ENCODE results near the gene IL34.

The IL34 gene

DNA sequence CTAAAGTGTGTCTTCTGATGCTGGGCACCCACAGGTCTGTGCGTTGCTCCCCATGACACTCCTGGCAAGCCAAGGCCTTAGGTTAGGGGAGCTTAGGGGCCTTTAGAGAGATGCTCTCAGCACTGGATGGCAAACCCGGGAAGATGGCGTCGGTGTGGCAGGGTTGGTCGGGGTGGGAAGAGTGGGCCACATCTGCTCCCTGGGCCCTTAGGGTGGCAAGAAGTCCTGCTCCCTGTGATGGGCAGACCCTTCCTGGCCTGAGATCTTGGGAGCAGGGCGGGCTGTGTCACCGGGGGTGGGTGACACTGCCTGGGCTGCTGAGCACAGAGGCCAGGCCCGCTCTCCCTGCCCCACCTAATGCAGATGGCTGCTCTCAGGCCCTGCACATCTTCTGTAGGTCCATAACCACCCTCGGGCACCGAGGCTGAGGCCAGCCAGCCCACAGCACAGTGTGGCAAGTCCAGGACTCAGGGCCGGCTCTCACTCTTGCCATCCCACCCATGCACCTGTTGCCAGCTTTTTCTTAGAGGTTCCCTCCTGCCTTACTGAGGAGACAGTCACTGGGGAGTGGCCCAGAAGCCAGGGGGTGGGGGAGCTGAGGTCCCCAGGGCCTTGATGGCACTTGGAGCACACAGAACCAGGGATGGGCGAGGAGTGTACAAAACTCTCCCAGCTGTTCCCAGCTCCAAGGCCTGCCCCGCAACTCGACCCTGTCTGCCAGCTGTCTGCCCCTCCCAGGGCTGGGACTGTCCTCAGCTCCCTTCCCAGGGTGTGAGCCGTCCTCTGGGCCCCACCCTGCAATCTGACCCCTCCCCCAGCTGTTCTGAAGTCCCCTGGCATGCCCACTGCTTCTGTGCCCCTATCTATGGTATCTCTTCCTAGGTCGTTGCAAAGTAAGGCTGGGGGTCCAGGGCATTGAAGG, 43.9 kb downstream of the IL34 start:
- Histone ChIP-seq H3K4me2 (ENCODE audit: low read length) (no peak overlapping the region), H3K27me3 (ENCODE audit: low read depth, low read length) (no peaks in the 10 kb centered on the region), H3K4me1 (ENCODE audit: low read length) (no peaks in the 10 kb centered on the region), H3K36me3 (replicated peaks; ENCODE audit: low read depth, low read length) (no peaks in the 10 kb centered on the region), H3K9me3 (ENCODE audit: insufficient read depth, low read length) (no peaks in the 10 kb centered on the region), H3K9ac (ENCODE audit: low read length) (no peak overlapping the region), H3K79me2 (ENCODE audit: low read length) (no peaks in the 10 kb centered on the region), H4K20me1 (ENCODE audit: insufficient read depth, low read length) (no peaks in the 10 kb centered on the region), H3K27ac (ENCODE audit: low read length) (no peak overlapping the region), H3K4me3 (ENCODE audit: low read length) (no peak overlapping the region), H2AFZ (ENCODE audit: low read depth, low read length) (no peak overlapping the region)
- TF ChIP-seq, protein P1, sequence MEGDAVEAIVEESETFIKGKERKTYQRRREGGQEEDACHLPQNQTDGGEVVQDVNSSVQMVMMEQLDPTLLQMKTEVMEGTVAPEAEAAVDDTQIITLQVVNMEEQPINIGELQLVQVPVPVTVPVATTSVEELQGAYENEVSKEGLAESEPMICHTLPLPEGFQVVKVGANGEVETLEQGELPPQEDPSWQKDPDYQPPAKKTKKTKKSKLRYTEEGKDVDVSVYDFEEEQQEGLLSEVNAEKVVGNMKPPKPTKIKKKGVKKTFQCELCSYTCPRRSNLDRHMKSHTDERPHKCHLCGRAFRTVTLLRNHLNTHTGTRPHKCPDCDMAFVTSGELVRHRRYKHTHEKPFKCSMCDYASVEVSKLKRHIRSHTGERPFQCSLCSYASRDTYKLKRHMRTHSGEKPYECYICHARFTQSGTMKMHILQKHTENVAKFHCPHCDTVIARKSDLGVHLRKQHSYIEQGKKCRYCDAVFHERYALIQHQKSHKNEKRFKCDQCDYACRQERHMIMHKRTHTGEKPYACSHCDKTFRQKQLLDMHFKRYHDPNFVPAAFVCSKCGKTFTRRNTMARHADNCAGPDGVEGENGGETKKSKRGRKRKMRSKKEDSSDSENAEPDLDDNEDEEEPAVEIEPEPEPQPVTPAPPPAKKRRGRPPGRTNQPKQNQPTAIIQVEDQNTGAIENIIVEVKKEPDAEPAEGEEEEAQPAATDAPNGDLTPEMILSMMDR (IDR thresholded peaks at IDR 0.05; ENCODE audit: low read depth, low read length), result no peak
- no peak for TF ChIP-seq EZH2phosphoT487 (IDR thresholded peaks at IDR 0.05; ENCODE audit: low read depth)

DNA sequence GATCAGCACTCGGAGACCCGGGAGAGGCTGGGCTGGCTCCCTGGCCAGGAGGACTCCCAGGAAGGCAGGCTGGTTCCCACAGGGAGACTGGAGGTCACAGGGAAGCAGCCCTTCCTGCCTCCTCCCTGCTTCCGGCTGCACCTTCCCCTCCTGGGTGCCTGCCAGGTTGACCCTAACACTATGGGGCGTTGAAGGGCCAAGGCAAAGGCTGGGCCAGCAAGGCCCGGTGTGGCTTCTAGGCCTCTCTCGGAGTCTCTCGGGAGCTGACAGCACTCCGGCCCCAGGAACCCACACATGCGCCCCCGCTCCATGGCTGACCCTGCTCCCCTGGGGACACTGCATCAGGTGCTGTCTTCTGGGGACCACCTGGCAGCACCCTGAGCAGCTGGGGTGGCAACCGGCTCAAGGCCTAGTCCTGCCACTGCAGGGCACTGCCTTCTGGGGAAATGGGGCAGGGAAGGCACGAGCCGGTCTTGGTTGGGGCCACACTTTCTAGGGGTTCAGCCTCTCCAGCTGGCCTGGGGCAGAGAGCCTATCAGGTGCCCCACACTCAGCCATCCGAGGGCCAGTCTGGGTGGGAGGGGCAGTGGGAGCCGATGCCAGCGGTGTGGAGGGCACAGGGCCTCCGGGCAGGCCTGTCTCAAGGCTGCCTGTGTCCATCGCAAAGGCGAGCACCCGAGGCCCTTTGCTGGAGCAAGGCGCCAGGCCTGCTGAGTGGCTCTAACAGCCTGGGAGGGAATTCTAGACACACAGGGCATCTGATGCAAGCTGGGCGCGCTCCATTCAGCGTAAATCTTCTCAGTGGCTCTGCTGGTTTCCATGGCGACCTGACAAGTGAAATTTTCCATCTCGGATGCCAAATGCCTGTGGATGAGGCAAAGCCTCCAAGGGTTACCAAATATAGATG, 45.1 kb downstream of the IL34 start:
- H3K79me2 ChIP-seq (ENCODE audit: low read length), result no peaks in the 10 kb centered on the region
- no peak overlapping the region for H2AFZ ChIP-seq (ENCODE audit: low read depth, low read length)
- no peaks in the 10 kb centered on the region for H3K4me1 ChIP-seq (ENCODE audit: low read length)
- TF ChIP-seq, protein P1 (IDR thresholded peaks at IDR 0.05; ENCODE audit: low read depth, low read length), result no peak
- no peak for TF ChIP-seq EZH2phosphoT487 (IDR thresholded peaks at IDR 0.05; ENCODE audit: low read depth)
- H3K4me2 ChIP-seq (ENCODE audit: low read length), result no peak overlapping the region
- H3K36me3 ChIP-seq (replicated peaks; ENCODE audit: low read depth, low read length), result no peaks in the 10 kb centered on the region
- no peak overlapping the region for H3K4me3 ChIP-seq (ENCODE audit: low read length)
- H3K9ac ChIP-seq (ENCODE audit: low read length), result no peak overlapping the region
- H3K9me3 ChIP-seq (ENCODE audit: insufficient read depth, low read length), result no peaks in the 10 kb centered on the region
- H3K27me3 ChIP-seq (ENCODE audit: low read depth, low read length), result no peaks in the 10 kb centered on the region
- no peaks in the 10 kb centered on the region for H4K20me1 ChIP-seq (ENCODE audit: insufficient read depth, low read length)
- H3K27ac ChIP-seq (ENCODE audit: low read length), result no peak overlapping the region

DNA sequence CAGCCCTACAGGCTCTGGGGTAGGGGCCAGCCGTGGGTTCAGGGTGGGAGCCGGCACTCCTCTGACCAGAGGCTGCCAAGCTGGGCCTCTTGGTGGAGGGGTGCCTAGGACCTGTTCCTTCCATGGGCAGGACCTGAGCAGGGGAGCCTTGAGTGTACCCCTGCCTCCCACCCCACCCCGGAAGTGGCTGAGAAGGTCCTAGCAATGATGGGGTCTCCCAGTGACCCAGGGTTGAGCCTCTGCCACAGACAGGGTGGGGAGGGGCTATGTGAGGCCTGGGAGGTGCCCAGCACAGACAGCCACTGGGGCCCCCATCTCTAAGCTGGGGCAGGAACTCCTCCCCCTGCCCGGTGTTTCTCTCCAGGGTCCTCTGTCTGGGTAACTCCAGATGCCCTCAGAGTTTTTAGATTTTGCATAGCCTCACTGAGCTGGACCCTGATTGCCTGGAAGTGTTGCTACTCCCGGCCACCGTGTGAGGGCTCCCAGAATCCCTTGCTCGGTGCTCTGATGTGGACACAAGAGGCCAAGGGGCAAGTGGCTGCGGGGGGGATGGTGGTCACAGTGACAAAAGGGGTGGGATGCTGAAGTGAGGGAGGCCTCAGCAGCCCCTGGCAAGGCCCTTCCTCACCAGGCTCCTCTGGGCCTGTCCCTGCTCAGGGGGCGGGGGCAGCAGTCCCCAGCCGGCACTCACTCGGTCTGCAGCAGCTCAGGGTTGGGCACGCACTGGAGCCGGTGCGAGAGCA, 45.9 kb downstream of the IL34 start:
- Histone ChIP-seq H3K4me2 (ENCODE audit: low read length) (no peak overlapping the region), H3K79me2 (ENCODE audit: low read length) (no peaks in the 10 kb centered on the region), H3K27me3 (ENCODE audit: low read depth, low read length) (no peaks in the 10 kb centered on the region), H2AFZ (ENCODE audit: low read depth, low read length) (no peak overlapping the region), H3K27ac (ENCODE audit: low read length) (no peak overlapping the region), H4K20me1 (ENCODE audit: insufficient read depth, low read length) (no peaks in the 10 kb centered on the region), H3K4me1 (ENCODE audit: low read length) (no peaks in the 10 kb centered on the region), H3K9me3 (ENCODE audit: insufficient read depth, low read length) (no peaks in the 10 kb centered on the region), H3K36me3 (replicated peaks; ENCODE audit: low read depth, low read length) (no peaks in the 10 kb centered on the region), H3K4me3 (ENCODE audit: low read length) (no peak overlapping the region), H3K9ac (ENCODE audit: low read length) (no peak overlapping the region)
- TF ChIP-seq, protein P1 (IDR thresholded peaks at IDR 0.05; ENCODE audit: low read depth, low read length), result no peak
- TF ChIP-seq EZH2phosphoT487 (IDR thresholded peaks at IDR 0.05; ENCODE audit: low read depth), result no peak
